HG02981 (cell line): ENCODE results near the gene ACVR1.
"Not testable (repeated sequence)": the region's sequence is repeated elsewhere in the genome, so short reads cannot be mapped to it uniquely, and the experiment has no call there.

Source experiments
- ATAC-seq: cut with Tn5 transposase; IDR thresholded peaks from one replicate; pipeline ENCODE4 v1.9.1; 2021; ENCODE audit warnings: mild to moderate bottlenecking, moderate library complexity; ENCODE audit not compliant: unreplicated experiment

ACVR1 gene

GRCh38 chr2:157769856-157770255 lies 106.3 kb downstream of the ACVR1 start:
- ATAC-seq: no peak

- no peak for ATAC-seq
Measured at GRCh38 chr2:157764386-157764785, 111.7 kb downstream of the ACVR1 start.

GRCh38 chr2:157761520-157761919 lies 114.6 kb downstream of the ACVR1 start:
- ATAC-seq: no peak

- no peak for ATAC-seq
Measured at GRCh38 chr2:157760949-157761348, 115.2 kb downstream of the ACVR1 start.

GRCh38 chr2:157759855-157760254 lies 116.3 kb downstream of the ACVR1 start:
- ATAC-seq: no peak

- ATAC-seq: no peak
Measured at GRCh38 chr2:157758586-157758985, 117.5 kb downstream of the ACVR1 start.

- no peak for ATAC-seq
Measured at GRCh38 chr2:157757500-157757899, 118.6 kb downstream of the ACVR1 start.

- ATAC-seq: not testable (repeated sequence)
Measured at GRCh38 chr2:157756447-157756846, 119.7 kb downstream of the ACVR1 start.

- ATAC-seq: peak; percentile 67
Measured at GRCh38 chr2:157751462-157752058, 124.6 kb downstream of the ACVR1 start.

- ATAC-seq: no peak
Measured at GRCh38 chr2:157749684-157750083, 126.4 kb downstream of the ACVR1 start.

GRCh38 chr2:157748371-157749142 lies 127.6 kb downstream of the ACVR1 start:
- ATAC-seq: no peak

GRCh38 chr2:157747695-157748370 lies 128.3 kb downstream of the ACVR1 start:
- ATAC-seq: peak; percentile 46

- ATAC-seq: no peak
Measured at GRCh38 chr2:157747280-157747679, 128.8 kb downstream of the ACVR1 start.

- no peak for ATAC-seq
Measured at GRCh38 chr2:157746234-157746950, 129.7 kb downstream of the ACVR1 start.

- ATAC-seq: no peak
Measured at GRCh38 chr2:157744571-157745076, 131.5 kb downstream of the ACVR1 start.

GRCh38 chr2:157743051-157743450 lies 133.1 kb downstream of the ACVR1 start:
- ATAC-seq: peak; percentile 71

- no peak for ATAC-seq
Measured at GRCh38 chr2:157741819-157742484, 134.2 kb downstream of the ACVR1 start.

GRCh38 chr2:157737656-157738055 lies 138.5 kb downstream of the ACVR1 start:
- no peak for ATAC-seq

GRCh38 chr2:157735532-157735931 lies 140.6 kb downstream of the ACVR1 start:
- peak; percentile 73 for ATAC-seq

- no peak for ATAC-seq
Measured at GRCh38 chr2:157733263-157733662, 142.9 kb downstream of the ACVR1 start.

GRCh38 chr2:157732596-157732995 lies 143.5 kb downstream of the ACVR1 start:
- ATAC-seq: no peak
